Measurements from ENCODE around the gene ITPR1.

GRCh38 chr3:4533489-4534443 lies 40.6 kb downstream of the ITPR1 start:
- TF ChIP-seq CTCF (conservative IDR thresholded peaks at IDR 0.05 in 1 of 2, IDR thresholded peaks at IDR 0.05 in 1 of 2; ENCODE audit: extremely low read depth in 1 of 2, insufficient read depth in 1 of 2, low read depth in 1 of 2, low read length in 2 of 2) (no peak), EZH2 (IDR thresholded peaks at IDR 0.05; ENCODE audit: borderline replicate concordance, low read length) (no peak)
